Measurements from ENCODE around the gene PDE7B.

PDE7B gene

GRCh38 chr6:135994857-135995544 is 143.5 kb downstream of the PDE7B start:
- DNase-seq = no peak

- no peak for DNase-seq
These were observed 144.0 kb downstream of the PDE7B start for GRCh38 chr6:135995545-135995898.

DNA sequence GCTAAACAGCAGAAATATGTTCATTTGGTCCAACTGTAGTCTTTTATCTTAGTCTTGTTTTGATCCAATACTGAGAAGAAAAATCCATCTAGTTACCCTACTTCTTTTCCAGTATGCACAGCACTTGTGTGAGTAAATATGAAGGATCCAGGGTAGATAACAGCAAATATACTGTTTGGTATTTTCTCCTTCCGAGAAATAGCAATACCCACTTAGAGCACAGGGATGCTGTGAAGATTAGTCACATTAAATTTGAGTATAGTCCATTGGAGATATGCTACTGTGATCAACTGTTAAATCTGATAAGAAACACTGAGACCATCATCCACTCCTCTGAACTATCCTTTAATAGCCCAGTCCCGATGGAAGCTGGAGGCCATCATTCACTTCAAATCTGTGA is 145.2 kb downstream of the PDE7B start:
- no peak for DNase-seq

- no peak for DNase-seq
These were observed 147.9 kb downstream of the PDE7B start for GRCh38 chr6:135999393-135999792.

- DNase-seq = no peak
These were observed 155.8 kb downstream of the PDE7B start for GRCh38 chr6:136007345-136007744.

DNA sequence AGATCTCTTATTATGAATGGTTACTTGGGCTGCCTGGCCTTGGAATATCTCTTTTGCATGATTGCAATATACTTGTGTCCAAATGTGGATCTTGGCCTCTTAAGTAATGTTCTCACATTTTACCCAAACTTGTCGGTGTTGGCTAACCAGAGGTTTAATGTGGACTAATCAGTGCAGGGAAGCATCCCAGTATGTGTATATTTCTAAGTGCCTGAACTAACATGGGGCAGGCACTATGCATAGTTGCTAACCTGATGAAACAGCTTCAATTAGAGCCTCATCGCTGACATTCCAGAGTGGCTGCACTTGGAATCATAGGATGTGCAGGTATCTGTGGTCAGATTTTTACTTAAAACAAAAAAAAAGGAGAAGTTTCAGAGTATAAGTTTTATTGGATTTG is 160.0 kb downstream of the PDE7B start:
- DNase-seq = no peak

- DNase-seq = no peak
These were observed 160.8 kb downstream of the PDE7B start for GRCh38 chr6:136012198-136012887.

- DNase-seq = no peak
These were observed 161.4 kb downstream of the PDE7B start for GRCh38 chr6:136012943-136013342.

GRCh38 chr6:136014454-136015437 is 163.2 kb downstream of the PDE7B start:
- no peak for DNase-seq

GRCh38 chr6:136015531-136015930 is 164.0 kb downstream of the PDE7B start:
- no peak for DNase-seq

DNA sequence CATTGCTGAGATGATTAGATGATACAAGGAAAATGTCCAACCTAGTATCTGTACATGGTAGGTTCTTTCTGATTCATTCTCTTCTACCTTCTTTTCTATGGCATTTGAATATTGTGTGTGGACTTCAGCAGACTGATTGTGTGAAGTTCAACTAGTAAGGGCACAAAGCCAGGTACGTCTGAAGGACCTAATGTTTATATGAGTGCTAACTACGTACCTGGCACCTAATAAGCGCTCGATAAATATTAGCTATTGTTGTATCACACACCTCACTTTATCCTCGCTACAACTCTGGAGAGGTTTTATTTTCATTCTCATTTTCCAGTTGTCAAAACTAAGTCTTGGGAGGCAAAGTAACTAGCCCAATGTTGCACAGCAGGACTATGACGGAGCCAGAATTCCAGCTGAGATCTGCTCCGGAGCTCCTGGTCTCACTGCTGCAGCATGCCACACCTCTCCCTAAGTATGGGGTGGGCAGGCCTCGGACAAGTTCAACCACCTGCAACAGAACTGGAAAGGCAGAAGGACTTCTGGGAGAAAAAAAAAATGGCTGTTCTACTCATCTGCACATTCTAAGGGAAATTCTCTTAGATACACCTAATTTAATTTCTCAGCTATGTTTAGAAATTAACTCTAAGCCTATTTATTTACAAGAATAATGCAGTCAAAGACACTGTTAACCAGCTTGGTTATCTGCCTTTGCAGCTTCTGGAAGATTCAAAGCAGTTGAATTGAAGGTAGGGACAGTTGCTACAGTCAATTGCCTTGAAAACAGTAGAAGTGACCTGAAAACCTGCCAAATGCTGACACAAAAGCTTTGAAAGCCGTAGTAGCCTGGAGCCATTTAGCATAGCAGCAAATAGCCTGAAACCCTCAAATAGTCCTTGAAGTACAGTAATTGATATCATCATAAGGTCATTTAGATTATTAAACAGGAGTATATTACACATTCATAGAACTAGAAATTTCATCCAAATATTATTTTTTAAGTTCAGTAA is 165.0 kb downstream of the PDE7B start:
- no peak for DNase-seq

- DNase-seq = no peak
These were observed 169.2 kb downstream of the PDE7B start for GRCh38 chr6:136020691-136021090.

DNA sequence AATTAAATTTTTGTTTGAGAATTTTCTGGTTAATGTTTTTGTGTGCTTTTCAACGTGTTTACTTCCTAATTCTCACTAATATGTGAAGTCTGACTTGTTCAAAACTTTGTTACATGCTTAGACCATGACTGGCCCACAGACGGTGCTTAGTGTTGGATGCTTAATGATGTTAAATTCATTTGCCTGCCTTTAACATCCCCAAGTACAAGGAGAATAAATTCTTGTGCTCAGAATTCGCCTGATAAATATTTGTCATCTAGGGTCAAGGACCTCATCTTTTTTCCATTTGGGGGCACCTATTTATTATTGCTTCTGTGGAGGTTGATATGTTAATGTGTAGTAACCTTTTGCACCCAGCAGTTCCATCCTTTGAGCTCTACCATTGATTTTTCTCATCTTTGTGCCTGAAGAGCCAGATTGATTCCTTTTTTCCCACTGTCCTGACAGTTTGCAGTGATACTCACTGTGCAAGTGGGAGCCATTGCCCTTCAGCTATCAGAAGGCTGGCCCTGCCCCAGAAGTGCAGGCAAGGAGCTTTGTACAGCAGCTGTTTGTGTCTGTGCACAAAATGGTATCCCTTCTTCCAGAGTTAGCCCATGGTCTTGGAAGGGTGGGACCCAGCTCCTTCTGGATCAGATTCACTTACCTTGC is 170.8 kb downstream of the PDE7B start:
- DNase-seq = no peak

DNA sequence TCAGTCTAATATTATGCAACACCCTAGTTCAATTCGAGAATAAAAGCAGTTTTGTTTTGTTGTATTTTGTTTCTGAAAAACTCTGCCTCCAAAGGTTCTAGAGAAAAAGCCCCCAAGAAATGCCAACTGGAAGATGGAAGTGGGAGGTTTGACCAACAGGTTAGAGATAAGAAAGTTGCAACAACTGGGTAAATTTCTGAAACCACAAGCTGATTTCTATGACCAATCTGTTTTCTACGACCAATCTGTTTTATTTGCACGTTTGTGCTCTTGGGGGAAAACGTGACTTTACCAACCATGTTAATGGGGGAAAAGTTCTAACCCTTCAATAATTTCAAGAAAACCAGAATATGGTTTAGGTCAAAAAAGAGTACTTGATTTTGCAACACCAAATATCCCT is 173.2 kb downstream of the PDE7B start:
- no peak for DNase-seq

- DNase-seq = no peak
These were observed 174.2 kb downstream of the PDE7B start for GRCh38 chr6:136025736-136026135.

- DNase-seq = no peak
These were observed 178.6 kb downstream of the PDE7B start for GRCh38 chr6:136030131-136030530.

GRCh38 chr6:136031982-136032381 is 180.5 kb downstream of the PDE7B start:
- peak; percentile 25 for DNase-seq

GRCh38 chr6:136033416-136033815 is 181.9 kb downstream of the PDE7B start:
- no peak for DNase-seq

GRCh38 chr6:136034422-136034821 is 182.9 kb downstream of the PDE7B start:
- DNase-seq = no peak

GRCh38 chr6:136035378-136036070 is 184.0 kb downstream of the PDE7B start:
- DNase-seq = no peak

- no peak for DNase-seq
These were observed 184.5 kb downstream of the PDE7B start for GRCh38 chr6:136036071-136036380.

Data from hematopoietic multipotent progenitor cell treated with erythropoietin and hydrocortisone succinate and interleukin-3 and kit ligand, for 8 days (in vitro differentiated cells).